Measurements from ENCODE around the gene SYCP2L.

DNA sequence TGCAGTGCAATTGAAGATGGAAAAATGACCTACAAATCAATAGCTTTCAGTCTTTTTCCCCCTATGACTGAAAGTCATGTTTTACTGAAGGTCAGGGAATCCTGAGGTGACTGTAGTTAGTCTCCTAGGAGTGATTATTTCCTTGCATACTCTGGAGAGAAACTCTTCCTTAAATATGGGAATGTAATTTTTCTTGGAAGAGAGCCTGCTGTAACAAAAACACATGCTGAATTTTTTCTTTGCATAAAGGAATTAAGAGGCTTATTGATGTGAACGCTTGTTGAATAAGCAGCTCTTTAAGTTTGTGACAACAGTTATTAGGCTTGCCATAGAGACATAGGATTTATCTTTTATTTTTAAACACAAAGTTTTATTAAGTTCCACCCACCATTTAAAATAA lies 92.8 kb downstream of the SYCP2L start:
- TF ChIP-seq CHD4 (IDR thresholded peaks at IDR 0.05; ENCODE audit: borderline replicate concordance) = no peak
- TF ChIP-seq, protein P1, sequence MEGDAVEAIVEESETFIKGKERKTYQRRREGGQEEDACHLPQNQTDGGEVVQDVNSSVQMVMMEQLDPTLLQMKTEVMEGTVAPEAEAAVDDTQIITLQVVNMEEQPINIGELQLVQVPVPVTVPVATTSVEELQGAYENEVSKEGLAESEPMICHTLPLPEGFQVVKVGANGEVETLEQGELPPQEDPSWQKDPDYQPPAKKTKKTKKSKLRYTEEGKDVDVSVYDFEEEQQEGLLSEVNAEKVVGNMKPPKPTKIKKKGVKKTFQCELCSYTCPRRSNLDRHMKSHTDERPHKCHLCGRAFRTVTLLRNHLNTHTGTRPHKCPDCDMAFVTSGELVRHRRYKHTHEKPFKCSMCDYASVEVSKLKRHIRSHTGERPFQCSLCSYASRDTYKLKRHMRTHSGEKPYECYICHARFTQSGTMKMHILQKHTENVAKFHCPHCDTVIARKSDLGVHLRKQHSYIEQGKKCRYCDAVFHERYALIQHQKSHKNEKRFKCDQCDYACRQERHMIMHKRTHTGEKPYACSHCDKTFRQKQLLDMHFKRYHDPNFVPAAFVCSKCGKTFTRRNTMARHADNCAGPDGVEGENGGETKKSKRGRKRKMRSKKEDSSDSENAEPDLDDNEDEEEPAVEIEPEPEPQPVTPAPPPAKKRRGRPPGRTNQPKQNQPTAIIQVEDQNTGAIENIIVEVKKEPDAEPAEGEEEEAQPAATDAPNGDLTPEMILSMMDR (IDR thresholded peaks at IDR 0.05) = no peak

All from A549 (cell line).